Right ventricle myocardium inferior (tissue), 1 donor: ENCODE measurements around the gene CCDC167. TPM values are rescaled to one million over a fixed set of nuclear protein-coding genes. Genes with fewer than 3 reads are reported as not detected.

Experiments used
- ATAC-seq: fragments of 200-7000 bp; cut with Tn5 transposase; one replicate; pipeline ENCODE4 v1.9.1; 2020; ENCODE audit warnings: mild to moderate bottlenecking, moderate library complexity
- DNase-seq: peaks from one replicate; pipeline ENCODE4 v3.0.0; 2021; ENCODE audit errors: missing footprints
- intact Hi-C: fragments of 100-400 bp; cut with DNase I; formaldehyde crosslinking; loops from one replicate; pipeline ENCODE4 v1.11.0; 2022
- total RNA-seq: library from RNA; stranded (reverse); fragmentation: NEBNext Ultra II Directional; extraction: Animal tissue kit (Norgen Biotek cat#: 25700); gene quantifications from one replicate; pipeline ENCODE4 v1.2.1, GENCODE V29; 2021
- donor health status: DM: no; HTN: yes; CAD: no; lungs with severe emphysema.

The CCDC167 gene
- total RNA-seq, 1 donor from 2014 or later = 27.1 TPM

- intact Hi-C loops = no loop called here
- DNase-seq (no peak), ATAC-seq (no peak)
These were observed 31.8 kb upstream of the CCDC167 start for GRCh38 chr6:37531437-37532036.

GRCh38 chr6:37531026-37531425 is 31.3 kb upstream of the CCDC167 start:
- intact Hi-C loops = no loop called here
- no peak for DNase-seq
- no peak for ATAC-seq

GRCh38 chr6:37530297-37530696 is 30.6 kb upstream of the CCDC167 start:
- intact Hi-C loops = no loop called here
- ATAC-seq = no peak

GRCh38 chr6:37528541-37528940 is 28.8 kb upstream of the CCDC167 start:
- DNase-seq = no peak
- intact Hi-C loops = no loop called here
- no peak for ATAC-seq

More at GRCh38 chr6:37530297-37530696, 30.6 kb upstream of the CCDC167 start:
- DNase-seq = no peak

GRCh38 chr6:37525460-37526357 is 26.0 kb upstream of the CCDC167 start:
- no peak for ATAC-seq
- no peak for DNase-seq
- intact Hi-C loops = no loop called here

GRCh38 chr6:37524970-37525318 is 25.3 kb upstream of the CCDC167 start:
- ATAC-seq (no peak), DNase-seq (no peak)
- intact Hi-C loops = no loop called here

- ATAC-seq = no peak
- DNase-seq = no peak
- intact Hi-C loops = no loop called here
These were observed 24.6 kb upstream of the CCDC167 start for GRCh38 chr6:37524025-37524969.

- intact Hi-C loops = no loop called here
- no peak for ATAC-seq
- DNase-seq = no peak
These were observed 23.7 kb upstream of the CCDC167 start for GRCh38 chr6:37523412-37523811.

- DNase-seq (no peak), ATAC-seq (no peak)
- intact Hi-C loops = no loop called here
These were observed 23.1 kb upstream of the CCDC167 start for GRCh38 chr6:37522836-37523235.

- ATAC-seq (no peak), DNase-seq (no peak)
- intact Hi-C loops = no loop called here
These were observed 22.0 kb upstream of the CCDC167 start for GRCh38 chr6:37521674-37522073.

GRCh38 chr6:37520926-37521325 is 21.2 kb upstream of the CCDC167 start:
- ATAC-seq = no peak
- no peak for DNase-seq
- intact Hi-C loops = no loop called here

- no peak for DNase-seq
- no peak for ATAC-seq
- intact Hi-C loops = no loop called here
These were observed 19.8 kb upstream of the CCDC167 start for GRCh38 chr6:37519461-37519860.

GRCh38 chr6:37518116-37518515 is 18.4 kb upstream of the CCDC167 start:
- intact Hi-C loops = no loop called here

GRCh38 chr6:37517411-37517812 is 17.7 kb upstream of the CCDC167 start:
- ATAC-seq (no peak), DNase-seq (no peak)
- intact Hi-C loops = no loop called here

More at GRCh38 chr6:37518116-37518515, 18.4 kb upstream of the CCDC167 start:
- no peak for ATAC-seq
- DNase-seq = no peak

- intact Hi-C loops = no loop called here
- ATAC-seq (no peak), DNase-seq (no peak)
These were observed 17.3 kb upstream of the CCDC167 start for GRCh38 chr6:37516920-37517405.

- ATAC-seq (peak; percentile 41), DNase-seq (no peak)
- intact Hi-C loops = no loop called here
These were observed 16.6 kb upstream of the CCDC167 start for GRCh38 chr6:37516076-37516919.

GRCh38 chr6:37515712-37516075 is 16.0 kb upstream of the CCDC167 start:
- ATAC-seq (no peak), DNase-seq (no peak)
- intact Hi-C loops = no loop called here

- ATAC-seq (no peak), DNase-seq (no peak)
- intact Hi-C loops = no loop called here
These were observed 15.1 kb upstream of the CCDC167 start for GRCh38 chr6:37514837-37515236.
